ENCODE data around the gene COQ2. TPM values are rescaled to one million over a fixed set of nuclear protein-coding genes. Genes with fewer than 3 reads are reported as not detected.

Gene COQ2
- polyA plus RNA-seq, 1 of the 3 experiments (the other 2 are of a cell fraction) = 14.8 TPM

- CTCF ChIA-PET = interaction anchor here (1.2 to 1.5 kb wide), 3 partner anchors 11 to 336 kb away, joined by 3 to 5 read pairs (median 3); partner anchors contain the start of gene COQ2
Measured at GRCh38 chr4:83308672-83309071, 24.1 kb upstream of the COQ2 start.

DNA sequence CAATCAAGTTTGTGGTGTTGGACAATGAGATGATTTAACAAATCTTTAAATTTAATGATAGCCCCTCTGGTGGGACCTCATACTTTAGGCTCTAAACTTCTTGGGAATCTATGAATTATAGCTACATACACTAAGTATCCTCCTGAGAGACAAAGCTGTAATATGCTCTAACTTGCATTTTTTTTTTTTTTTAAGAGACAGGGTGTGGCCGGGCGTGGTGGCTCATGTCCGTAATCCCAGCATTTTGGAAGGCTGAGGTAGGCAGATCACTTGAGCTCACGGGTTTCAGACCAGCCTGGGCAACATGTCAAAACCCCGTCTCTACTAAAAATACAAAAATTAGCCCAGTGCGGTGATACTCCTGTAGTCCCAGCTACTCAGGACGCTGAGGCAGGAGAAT, 23.3 kb upstream of the COQ2 start:
- CTCF ChIA-PET = interaction anchor here (1.2 to 1.5 kb wide), 2 partner anchors 12 to 23 kb away, joined by 3 read pairs; partner anchors contain the start of gene COQ2

More at GRCh38 chr4:83308672-83309071, 24.1 kb upstream of the COQ2 start:
- Histone ChIP-seq H3K9ac (no peak overlapping the region), H4K20me1 (ENCODE audit: insufficient read depth) (no peaks in the 10 kb centered on the region), H3K36me3 (replicated peaks in 1 of 2; ENCODE audit: control insufficient read depth in 1 of 2, insufficient read depth in 2 of 2, low read length in 1 of 2) (no peaks in the 10 kb centered on the region), H3K4me1 (ENCODE audit: control insufficient read depth in 1 of 2, insufficient read depth in 2 of 2, low read depth in 1 of 2, low read length in 1 of 2) (no peaks in the 10 kb centered on the region), H3K9me2 (no peaks in the 10 kb centered on the region), H3K4me2 (no peak overlapping the region), H3K79me2 (ENCODE audit: insufficient read depth) (no peaks in the 10 kb centered on the region), H3K27me3 (ENCODE audit: insufficient read depth) (peaks cover 11% of the 10 kb centered on the region; the same call in 1 of the 2 replicates), H3K27ac (ENCODE audit: low read depth in 2 of 2, low read length in 1 of 2) (no peak overlapping the region), H3F3A (replicated peaks; ENCODE audit: insufficient read depth) (no peaks in the 10 kb centered on the region), H3K4me3 (ENCODE audit: low read depth in 2 of 2, low read length in 1 of 2) (no peak overlapping the region), H2AFZ (ENCODE audit: low read depth) (no peak overlapping the region), H3K9me3 (no peaks in the 10 kb centered on the region)
- no peak for DNase-seq
- WGBS (ENCODE audit: low lambda C conversion rate) = 51% methylated on average over 3 of the region's 4 CpGs
- POLR2A ChIA-PET = no interaction called here
- TF ChIP-seq RXRA (IDR thresholded peaks at IDR 0.05; ENCODE audit: borderline replicate concordance, low read depth) (no peak), TEAD4 (IDR thresholded peaks at IDR 0.05; ENCODE audit: borderline replicate concordance, insufficient read depth) (no peak), MEF2A (IDR thresholded peaks at IDR 0.05; ENCODE audit: borderline replicate concordance, low read depth) (no peak), TAF1 (IDR thresholded peaks at IDR 0.05; ENCODE audit: borderline replicate concordance, low read depth, low read length) (no peak), GATA2 (CRISPR knock-in tag; IDR thresholded peaks at IDR 0.05) (no peak), FOXJ3 (CRISPR knock-in tag; IDR thresholded peaks at IDR 0.05) (no peak), FOXM1 (IDR thresholded peaks at IDR 0.05; ENCODE audit: low read depth) (no peak), POLR2AphosphoS5 (IDR thresholded peaks at IDR 0.05; ENCODE audit: low read depth, low read length) (no peak), FOSL2 (IDR thresholded peaks at IDR 0.05; ENCODE audit: borderline replicate concordance, low read depth) (no peak), SMC3 (IDR thresholded peaks at IDR 0.05; ENCODE audit: low read depth, low read length) (no peak), TCF12 (IDR thresholded peaks at IDR 0.05) (no peak), USF1 (IDR thresholded peaks at IDR 0.05; ENCODE audit: borderline replicate concordance, low read depth) (no peak)

More for the DNA sequence above, 23.3 kb upstream of the COQ2 start:
- H3K4me2 ChIP-seq = no peak overlapping the region
- H3K27me3 ChIP-seq (ENCODE audit: insufficient read depth) = peaks cover 11% of the 10 kb centered on the region; the same call in 1 of the 2 replicates
- no peak overlapping the region for H3K4me3 ChIP-seq (ENCODE audit: low read depth in 2 of 2, low read length in 1 of 2)
- 39% methylated on average over 7 of the region's 7 CpGs for WGBS (ENCODE audit: low lambda C conversion rate)
- no peak overlapping the region for H3K9ac ChIP-seq
- H3F3A ChIP-seq (replicated peaks; ENCODE audit: insufficient read depth) = no peaks in the 10 kb centered on the region
- TF ChIP-seq TAF1 (IDR thresholded peaks at IDR 0.05; ENCODE audit: borderline replicate concordance, low read depth, low read length) = no peak
- no peak for TF ChIP-seq SMC3 (IDR thresholded peaks at IDR 0.05; ENCODE audit: low read depth, low read length)
- no peak for TF ChIP-seq EP300 (IDR thresholded peaks at IDR 0.05; ENCODE audit: borderline replicate concordance in 1 of 2, low read depth in 1 of 2, low read length in 1 of 2)
- TF ChIP-seq JUND (IDR thresholded peaks at IDR 0.05) = no peak
- no peak for TF ChIP-seq FOXJ3 (CRISPR knock-in tag; IDR thresholded peaks at IDR 0.05)
- TF ChIP-seq YY1 (IDR thresholded peaks at IDR 0.05; ENCODE audit: low read depth) = no peak
- TF ChIP-seq, protein P1, sequence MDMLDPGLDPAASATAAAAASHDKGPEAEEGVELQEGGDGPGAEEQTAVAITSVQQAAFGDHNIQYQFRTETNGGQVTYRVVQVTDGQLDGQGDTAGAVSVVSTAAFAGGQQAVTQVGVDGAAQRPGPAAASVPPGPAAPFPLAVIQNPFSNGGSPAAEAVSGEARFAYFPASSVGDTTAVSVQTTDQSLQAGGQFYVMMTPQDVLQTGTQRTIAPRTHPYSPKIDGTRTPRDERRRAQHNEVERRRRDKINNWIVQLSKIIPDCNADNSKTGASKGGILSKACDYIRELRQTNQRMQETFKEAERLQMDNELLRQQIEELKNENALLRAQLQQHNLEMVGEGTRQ (IDR thresholded peaks at IDR 0.05; ENCODE audit: borderline replicate concordance, low read depth, low read length) = no peak
- TF ChIP-seq RCOR1 (IDR thresholded peaks at IDR 0.05; ENCODE audit: low read length) = no peak
- TF ChIP-seq ELF1 (IDR thresholded peaks at IDR 0.05) = no peak
- no peak for TF ChIP-seq CHD2 (IDR thresholded peaks at IDR 0.05; ENCODE audit: low read length, partially characterized antibody)
- TF ChIP-seq POLR2AphosphoS5 (IDR thresholded peaks at IDR 0.05; ENCODE audit: low read depth, low read length) = no peak
- no peak for TF ChIP-seq SIN3A (IDR thresholded peaks at IDR 0.05; ENCODE audit: borderline replicate concordance, low read depth, low read length)
- TF ChIP-seq CTCF (IDR thresholded peaks at IDR 0.05) = no peak
- no peak for TF ChIP-seq NFIC (IDR thresholded peaks at IDR 0.05; ENCODE audit: borderline replicate concordance)
- no peak for TF ChIP-seq GATA2 (CRISPR knock-in tag; IDR thresholded peaks at IDR 0.05)
- no peak for TF ChIP-seq IRF3 (IDR thresholded peaks at IDR 0.05; ENCODE audit: low read depth, low read length)
- no peak for TF ChIP-seq NRF1 (IDR thresholded peaks at IDR 0.05; ENCODE audit: low read depth, low read length)
- no peak for DNase-seq
- H2AFZ ChIP-seq (ENCODE audit: low read depth) = no peak overlapping the region
- H3K27ac ChIP-seq (ENCODE audit: low read depth in 2 of 2, low read length in 1 of 2) = no peak overlapping the region
- POLR2A ChIA-PET = no interaction called here
- H3K36me3 ChIP-seq (replicated peaks in 1 of 2; ENCODE audit: control insufficient read depth in 1 of 2, insufficient read depth in 2 of 2, low read length in 1 of 2) = no peaks in the 10 kb centered on the region
- H3K9me3 ChIP-seq = no peaks in the 10 kb centered on the region
- H3K79me2 ChIP-seq (ENCODE audit: insufficient read depth) = no peaks in the 10 kb centered on the region
- H3K9me2 ChIP-seq = no peaks in the 10 kb centered on the region
- no peaks in the 10 kb centered on the region for H3K4me1 ChIP-seq (ENCODE audit: control insufficient read depth in 1 of 2, insufficient read depth in 2 of 2, low read depth in 1 of 2, low read length in 1 of 2)
- H4K20me1 ChIP-seq (ENCODE audit: insufficient read depth) = no peaks in the 10 kb centered on the region

Data from SK-N-SH (cell line).